ENCODE measurements around the gene GCLM. TPM values are rescaled to one million over a fixed set of nuclear protein-coding genes. Genes with fewer than 3 reads are reported as not detected.
A peak's percentile ranks its signal among the peaks of the same experiment; 100 is the strongest.

GCLM gene
- total RNA-seq, 1 experiment from 2014 or later: 20.9 TPM

- CTCF ChIA-PET: no interaction called here
- no peak overlapping the region for H3K27ac Mint-ChIP-seq (ENCODE audit: unreplicated experiment)
These were observed 68.2 kb downstream of the GCLM start for GRCh38 chr1:93840956-93841482.

GRCh38 chr1:93839753-93840152, 69.5 kb downstream of the GCLM start:
- no peaks in the 10 kb centered on the region for H3K27me3 Mint-ChIP-seq (ENCODE audit: unreplicated experiment)
- intact Hi-C loops (cut with micrococcal nuclease; ENCODE audit: unreplicated experiment): loop anchor here (10.0 kb wide), 2 partner anchors 285 to 535 kb away; no protein-coding TSS in a partner anchor
- no peaks in the 10 kb centered on the region for H3K9me3 Mint-ChIP-seq (ENCODE audit: low read depth, unreplicated experiment)
- no TSS peak for BruUV-seq (replicated peaks)
- H3K4me3 Mint-ChIP-seq (ENCODE audit: low read depth, unreplicated experiment): no peak overlapping the region
- DNase-seq: no peak
- H3K27ac Mint-ChIP-seq (ENCODE audit: unreplicated experiment): no peak overlapping the region
- CTCF ChIA-PET: no interaction called here
- TF ChIP-seq CTCF (IDR thresholded peaks at IDR 0.05; ENCODE audit: unreplicated experiment): no peak
- no peaks in the 10 kb centered on the region for H3K36me3 Mint-ChIP-seq (ENCODE audit: insufficient read depth, unreplicated experiment)
- peaks cover 7% of the 10 kb centered on the region for H3K4me1 Mint-ChIP-seq (ENCODE audit: low read depth, unreplicated experiment)

More at GRCh38 chr1:93840956-93841482, 68.2 kb downstream of the GCLM start:
- Mint-ChIP-seq H3K4me1 (ENCODE audit: low read depth, unreplicated experiment) (peaks cover 19% of the 10 kb centered on the region), H3K4me3 (ENCODE audit: low read depth, unreplicated experiment) (no peak overlapping the region), H3K27me3 (ENCODE audit: unreplicated experiment) (no peaks in the 10 kb centered on the region), H3K9me3 (ENCODE audit: low read depth, unreplicated experiment) (no peaks in the 10 kb centered on the region), H3K36me3 (ENCODE audit: insufficient read depth, unreplicated experiment) (peaks cover 6% of the 10 kb centered on the region)
- intact Hi-C loops (cut with micrococcal nuclease; ENCODE audit: unreplicated experiment): loop anchor here (10.0 kb wide), 2 partner anchors 286 to 536 kb away; no protein-coding TSS in a partner anchor
- no TSS peak for BruUV-seq (replicated peaks)
- no peak for TF ChIP-seq CTCF (IDR thresholded peaks at IDR 0.05; ENCODE audit: unreplicated experiment)
- no peak for DNase-seq

GRCh38 chr1:93839307-93839706, 69.9 kb downstream of the GCLM start:
- DNase-seq: no peak
- Mint-ChIP-seq H3K27ac (ENCODE audit: unreplicated experiment) (no peak overlapping the region), H3K4me3 (ENCODE audit: low read depth, unreplicated experiment) (no peak overlapping the region), H3K9me3 (ENCODE audit: low read depth, unreplicated experiment) (no peaks in the 10 kb centered on the region), H3K4me1 (ENCODE audit: low read depth, unreplicated experiment) (peaks cover 2% of the 10 kb centered on the region), H3K36me3 (ENCODE audit: insufficient read depth, unreplicated experiment) (no peaks in the 10 kb centered on the region), H3K27me3 (ENCODE audit: unreplicated experiment) (no peaks in the 10 kb centered on the region)
- TF ChIP-seq CTCF (IDR thresholded peaks at IDR 0.05; ENCODE audit: unreplicated experiment): no peak
- CTCF ChIA-PET: no interaction called here
- intact Hi-C loops (cut with micrococcal nuclease; ENCODE audit: unreplicated experiment): no loop called here
- BruUV-seq (replicated peaks): no TSS peak

- CTCF ChIA-PET: no interaction called here
- no TSS peak for BruUV-seq (replicated peaks)
- intact Hi-C loops (cut with micrococcal nuclease; ENCODE audit: unreplicated experiment): no loop called here
These were observed 71.3 kb downstream of the GCLM start for GRCh38 chr1:93837961-93838360.

More at GRCh38 chr1:93837961-93838360, 71.3 kb downstream of the GCLM start:
- H3K9me3 Mint-ChIP-seq (ENCODE audit: low read depth, unreplicated experiment): no peaks in the 10 kb centered on the region
- no peaks in the 10 kb centered on the region for H3K4me1 Mint-ChIP-seq (ENCODE audit: low read depth, unreplicated experiment)
- no peaks in the 10 kb centered on the region for H3K27me3 Mint-ChIP-seq (ENCODE audit: unreplicated experiment)
- no peaks in the 10 kb centered on the region for H3K36me3 Mint-ChIP-seq (ENCODE audit: insufficient read depth, unreplicated experiment)
- H3K27ac Mint-ChIP-seq (ENCODE audit: unreplicated experiment): no peak overlapping the region
- no peak overlapping the region for H3K4me3 Mint-ChIP-seq (ENCODE audit: low read depth, unreplicated experiment)
- no peak for TF ChIP-seq CTCF (IDR thresholded peaks at IDR 0.05; ENCODE audit: unreplicated experiment)
- no peak for DNase-seq

Small RNA genes within 50 kb of the gene (microRNA-seq; reads per million reads assigned to microRNA genes)
- gene MIR760: 107 reads per million, percentile 64 among the genes with 10 or more reads in this experiment

Other genes with a start within 250 kb of the GCLM start
- 15.6 and 15.7 TPM in 2 replicates for gene BCAR3, start 227.6 kb downstream of the GCLM start, total RNA-seq (2022)
- 71.8 and 76.7 TPM in 2 replicates for gene DNTTIP2, start 30.2 kb downstream of the GCLM start, total RNA-seq (2022)
- gene ABCA4, start 211.7 kb upstream of the GCLM start, total RNA-seq (2022): 0.31 and 0.37 TPM in 2 replicates